Urothelium cell line (cell line): ENCODE measurements around the gene ALAD.
"Not testable (repeated sequence)": the region's sequence is repeated elsewhere in the genome, so short reads cannot be mapped to it uniquely, and the experiment has no call there.

Experiments
- DNase-seq: peaks from one replicate; pipeline ENCODE4 v3.0.0; 2011; ENCODE audit warnings: low spot score, mixed read lengths
- FAIRE-seq: peaks from 2 replicates; lab custom pipeline; 2011; peaks lifted over from hg19 to GRCh38; lab: Jason Lieb, UNC

The ALAD gene

DNA sequence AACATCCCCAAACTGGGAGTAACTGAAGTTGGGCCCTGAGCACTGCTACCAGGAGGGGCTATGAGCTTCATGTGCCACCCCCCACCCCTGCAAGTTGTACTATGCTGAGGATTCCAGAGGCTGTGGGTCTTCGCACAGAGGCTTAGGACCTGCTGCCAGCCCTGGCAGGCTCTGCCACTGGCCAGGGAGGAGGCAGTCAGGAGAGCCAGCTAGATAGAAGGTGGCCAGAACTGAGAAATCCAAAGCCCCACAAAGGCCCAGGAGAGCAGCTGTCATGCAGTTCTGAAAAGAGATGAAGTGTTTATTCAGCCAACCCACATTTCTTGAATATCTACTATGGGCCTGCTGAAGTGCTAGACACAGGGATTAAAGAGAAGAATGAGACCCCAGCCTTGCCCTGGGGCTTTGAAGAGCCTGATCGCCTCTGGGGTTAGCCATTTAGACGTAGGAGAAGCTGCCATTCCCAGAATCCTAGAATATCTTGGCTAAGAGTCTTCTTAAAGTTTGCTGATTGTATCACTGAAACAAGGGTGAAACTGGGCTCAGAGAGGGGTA lies 1.4 kb downstream of the ALAD start:
- DNase-seq = no peak
- FAIRE-seq = no peak

DNA sequence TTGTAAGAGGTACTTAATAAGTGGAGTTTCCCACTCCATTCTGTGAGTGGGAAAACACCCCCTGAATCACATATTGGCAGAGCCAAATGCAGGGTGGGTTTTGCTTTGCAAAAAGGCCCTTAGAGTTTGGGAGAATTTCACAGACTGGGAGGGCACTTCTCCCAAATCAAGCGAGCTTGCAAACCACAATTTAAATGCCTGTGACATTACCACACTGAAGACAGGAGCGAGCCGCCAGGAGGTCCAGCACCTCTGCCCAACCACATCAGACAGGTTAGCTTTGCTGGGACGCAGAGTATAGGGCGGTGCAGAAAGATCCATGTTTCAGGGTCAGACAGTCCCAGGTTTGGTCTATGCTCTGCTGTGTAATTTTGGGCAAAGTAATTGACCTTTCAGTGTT lies 2.3 kb downstream of the ALAD start:
- FAIRE-seq (no peak), DNase-seq (no peak)

DNA sequence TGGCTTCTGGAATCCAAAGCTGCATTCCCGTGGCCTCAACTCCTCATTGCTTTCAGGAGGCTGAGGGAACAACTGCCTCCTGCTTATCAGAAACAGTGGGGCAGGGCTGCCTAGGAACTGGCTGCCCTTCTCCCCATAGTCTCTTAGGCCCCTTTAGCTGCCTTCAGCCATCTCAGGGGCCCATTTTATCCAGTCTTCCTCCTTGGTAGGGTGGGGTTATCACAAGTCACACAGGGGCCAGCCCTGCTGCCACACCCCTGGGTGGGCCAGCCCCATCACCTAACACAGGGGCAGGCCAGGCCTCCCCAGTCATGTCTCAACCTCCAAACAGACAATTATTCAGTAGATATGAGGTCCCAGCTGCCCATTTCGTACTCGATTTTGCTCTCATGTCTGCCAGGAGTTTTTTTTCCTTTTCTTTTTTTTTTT lies 3.9 kb downstream of the ALAD start:
- FAIRE-seq = no peak
- DNase-seq = no peak

- FAIRE-seq (no peak), DNase-seq (no peak)
Measured at GRCh38 chr9:113395000-113395861, 5.9 kb downstream of the ALAD start.

- FAIRE-seq (no peak), DNase-seq (no peak)
Measured at GRCh38 chr9:113393281-113393680, 7.8 kb downstream of the ALAD start.

- FAIRE-seq (no peak), DNase-seq (no peak)
Measured at GRCh38 chr9:113391917-113392316, 9.2 kb downstream of the ALAD start.

- DNase-seq = no peak
- FAIRE-seq = no peak
Measured at GRCh38 chr9:113390192-113390960, 10.7 kb downstream of the ALAD start.

DNA sequence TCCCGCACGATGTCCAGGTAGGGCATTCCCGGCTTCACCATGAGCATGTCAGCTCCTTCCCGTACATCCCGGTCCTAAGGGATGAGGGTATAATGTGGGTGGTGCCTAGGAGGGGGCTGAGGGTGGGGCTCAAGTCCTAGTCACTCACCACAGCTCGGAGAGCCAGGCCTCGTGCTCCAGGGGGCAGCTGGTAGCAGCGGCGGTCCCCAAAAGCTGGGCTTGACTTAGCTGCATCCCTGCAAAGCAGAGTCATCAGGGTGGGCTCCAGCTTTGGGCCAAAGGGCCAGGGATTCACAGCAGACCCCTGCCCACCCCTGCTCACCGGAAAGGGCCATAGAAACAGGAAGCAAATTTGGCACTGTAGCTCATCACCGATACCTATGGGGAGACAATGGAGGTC lies 11.6 kb downstream of the ALAD start:
- FAIRE-seq = no peak
- DNase-seq = no peak

DNA sequence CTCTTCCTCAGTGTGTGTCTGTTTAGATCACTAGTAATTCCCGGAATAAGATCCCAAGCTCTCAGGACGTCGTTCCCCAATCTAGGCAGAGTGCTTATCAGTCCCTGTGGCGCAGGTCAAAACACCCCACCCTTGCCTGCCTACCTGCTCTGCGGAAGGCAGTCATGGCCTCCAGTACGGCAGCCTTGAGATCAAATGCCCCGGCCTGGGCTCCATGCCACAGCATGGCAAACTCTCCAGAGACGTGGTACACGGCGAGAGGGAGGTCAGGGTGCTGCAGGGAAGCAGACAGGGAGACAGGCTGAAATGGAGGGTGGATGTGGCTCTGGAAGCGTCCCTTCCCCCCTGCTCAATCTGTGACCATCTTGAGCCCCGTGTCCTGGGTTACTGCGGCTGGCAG lies 12.3 kb downstream of the ALAD start:
- no peak for FAIRE-seq

DNA sequence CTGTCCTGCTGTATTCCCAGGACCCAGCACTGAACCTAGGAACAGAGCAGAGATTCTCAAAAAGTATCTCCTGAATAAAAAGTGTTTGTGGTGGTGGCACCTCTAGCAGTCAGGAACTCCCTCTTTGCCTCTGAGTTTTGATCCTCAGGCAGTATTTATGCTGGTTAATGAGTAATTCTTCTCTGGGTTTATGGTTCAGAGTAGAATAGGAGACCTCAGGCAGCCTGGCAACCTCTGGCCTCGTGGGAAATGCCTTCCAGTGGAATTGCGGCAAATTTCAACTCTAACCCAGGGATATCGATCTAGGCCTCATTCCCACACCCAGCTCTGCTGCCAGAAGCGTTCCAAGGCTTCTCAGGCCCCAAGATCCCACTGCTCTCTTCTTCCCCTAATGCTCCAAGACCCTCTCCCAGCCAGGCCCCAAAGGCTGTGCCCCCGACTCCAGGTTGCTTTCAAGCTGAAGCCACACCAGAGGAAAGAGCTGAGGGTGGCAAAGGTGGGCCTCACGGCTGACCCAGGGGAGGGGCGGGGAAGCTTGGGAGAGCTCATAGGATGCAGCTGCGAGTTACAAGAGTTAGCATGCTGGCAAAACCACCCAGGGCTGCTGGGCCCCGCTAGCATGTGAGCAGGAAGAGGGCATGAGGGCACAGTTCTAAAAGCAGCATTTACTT lies 13.4 kb downstream of the ALAD start:
- FAIRE-seq (no peak), DNase-seq (no peak)

More for the DNA sequence above, 12.3 kb downstream of the ALAD start:
- DNase-seq = no peak

DNA sequence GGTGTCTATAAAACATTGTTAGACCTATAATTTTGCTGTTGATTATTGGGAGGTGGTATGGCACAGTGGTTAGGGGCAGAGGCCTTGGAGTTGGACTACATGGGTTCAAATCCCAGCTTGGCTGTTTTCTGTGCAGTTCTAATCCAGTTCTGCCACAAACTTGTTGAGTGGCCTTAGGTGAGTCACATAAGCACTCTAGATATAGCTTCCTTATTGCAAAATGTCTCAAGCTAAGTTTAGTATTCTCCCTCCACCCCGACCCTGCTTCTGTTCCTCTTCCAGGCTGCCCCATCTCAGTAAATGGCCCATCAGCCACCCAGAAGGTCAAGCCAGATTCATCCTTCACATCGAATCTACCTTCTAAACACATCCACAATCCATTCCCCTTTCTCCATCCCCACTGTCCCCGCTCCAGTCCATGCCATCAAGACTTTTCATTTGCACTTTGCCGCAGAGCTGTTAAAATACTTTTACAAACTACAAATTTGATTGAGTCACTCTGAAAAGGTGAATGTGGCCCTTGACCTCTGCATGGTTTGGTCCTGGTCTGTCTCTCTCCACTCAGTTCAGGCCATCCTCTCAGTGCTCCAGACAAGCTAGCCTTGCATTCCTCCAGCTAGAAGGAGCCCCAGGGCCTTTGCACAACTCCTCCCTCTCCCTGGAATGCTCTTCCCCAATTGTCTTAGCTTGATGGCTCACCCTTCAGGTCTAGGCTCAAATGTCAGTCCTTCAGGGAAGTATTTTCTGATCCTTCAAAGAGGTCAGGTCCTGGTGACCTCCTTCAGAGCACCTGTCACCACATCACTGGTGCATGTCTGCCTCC lies 14.3 kb downstream of the ALAD start:
- FAIRE-seq = no peak
- no peak for DNase-seq

DNA sequence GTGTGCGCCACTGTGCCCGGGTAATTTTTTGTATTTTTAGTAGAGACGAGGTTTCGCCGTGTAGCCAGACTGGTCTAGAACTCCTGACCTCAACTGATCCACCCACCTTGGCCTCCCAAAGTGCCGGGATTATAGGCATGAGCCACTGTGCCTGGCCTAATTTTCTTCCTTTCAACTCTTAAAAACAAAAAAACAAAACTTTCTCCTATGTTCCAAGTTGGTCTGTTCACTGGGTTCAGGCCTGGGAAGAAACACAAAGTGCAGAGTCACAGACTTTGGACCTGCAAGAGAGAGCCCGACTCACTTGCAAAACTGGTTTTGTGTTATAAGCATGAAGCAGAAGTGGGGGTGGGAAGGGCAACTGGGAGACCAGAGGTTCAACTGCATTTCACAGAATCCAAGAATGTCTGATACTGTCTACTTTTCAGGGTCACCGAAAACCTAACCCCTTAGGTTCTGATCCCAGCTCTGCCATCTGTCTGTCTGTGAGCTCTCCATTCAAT lies 19.1 kb downstream of the ALAD start:
- DNase-seq = no peak
- FAIRE-seq = no peak

DNA sequence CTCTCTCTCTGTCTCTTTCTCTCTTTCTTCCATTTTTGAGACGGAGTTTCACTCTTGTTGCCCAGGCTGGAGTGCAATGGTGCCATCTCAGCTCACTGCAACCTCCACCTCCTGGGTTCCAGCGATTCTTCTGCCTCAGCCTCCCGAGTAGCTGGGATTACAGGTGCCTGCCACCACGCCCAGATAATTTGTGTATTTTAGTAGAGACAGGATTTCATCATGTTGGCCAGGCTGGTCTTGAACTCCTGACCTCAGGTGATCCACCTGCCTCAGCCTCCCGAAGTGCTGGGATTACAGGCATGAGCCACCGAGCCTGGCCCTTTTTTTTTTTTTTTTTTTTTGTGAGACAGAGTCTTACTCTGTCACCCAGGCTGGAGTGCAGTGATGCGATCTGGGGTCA lies 19.6 kb downstream of the ALAD start:
- not testable (repeated sequence) for DNase-seq, FAIRE-seq

- FAIRE-seq (no peak), DNase-seq (no peak)
Measured at GRCh38 chr9:113380869-113381378, 20.2 kb downstream of the ALAD start.

DNA sequence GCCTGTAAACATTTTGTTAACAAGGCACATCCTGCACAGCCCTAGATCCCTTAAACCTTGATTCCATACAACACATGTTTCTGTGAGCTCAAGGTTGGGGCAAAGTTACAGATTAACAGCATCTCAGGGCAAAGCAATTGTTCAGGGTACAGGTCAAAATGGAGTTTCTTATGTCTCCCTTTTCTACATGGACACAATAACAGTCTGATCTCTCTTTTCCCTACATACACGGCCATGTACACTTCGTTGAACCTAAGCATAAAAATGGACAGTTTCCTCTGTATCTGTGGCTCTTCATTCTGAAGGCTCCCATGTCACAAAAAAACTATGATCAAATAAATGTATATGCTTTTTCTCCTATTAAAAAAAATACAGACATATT lies 21.3 kb downstream of the ALAD start:
- not testable (repeated sequence) for DNase-seq, FAIRE-seq

- DNase-seq, FAIRE-seq: not testable (repeated sequence)
Measured at GRCh38 chr9:113379094-113379828, 21.8 kb downstream of the ALAD start.

- DNase-seq (no peak), FAIRE-seq (no peak)
Measured at GRCh38 chr9:113376634-113377567, 24.2 kb downstream of the ALAD start, which contains the start of gene HDHD3. TSS of gene HDHD3 (minus strand) at chr9:113376986. CDS start at chr9:113374354, 2,632 bp downstream.
